Kidney (tissue), 14 donors: ENCODE data around the gene CCDC127. TPM values are rescaled to one million over a fixed set of nuclear protein-coding genes. Genes with fewer than 3 reads are reported as not detected.
"Not testable (repeated sequence)": the region's sequence is repeated elsewhere in the genome, so short reads cannot be mapped to it uniquely, and the experiment has no call there.

Source experiments
- DNase-seq, 5 donors: peaks; one replicate each; pipeline ENCODE4 v3.0.0-alpha.2; 2013 to 2020
- FAIRE-seq: peaks from 2 replicates; lab custom pipeline; 2012; peaks lifted over from hg19 to GRCh38; lab: Jason Lieb, UNC
- H3K27ac ChIP-seq, 2 donors: one replicate each; pipeline ENCODE4 v1.7.0; 2013; ENCODE audit warnings: low read depth in 2 of 2, low read length in 2 of 2, inconsistent platforms in 1 of 2
- H3K27me3 ChIP-seq: one replicate; pipeline ENCODE4 v1.7.1; 2013; ENCODE audit warnings: low read length, inconsistent platforms; ENCODE audit not compliant: control insufficient read depth, insufficient read depth
- H3K36me3 ChIP-seq, 3 donors: one replicate each; pipeline versions ENCODE4 v1.7.0 to v1.7.1; 2013; ENCODE audit warnings: low read length in 3 of 3, control low read depth in 1 of 3, inconsistent platforms in 1 of 3; ENCODE audit not compliant: insufficient read depth in 3 of 3, control insufficient read depth in 2 of 3
- H3K4me1 ChIP-seq, 3 donors: one replicate each; pipeline versions ENCODE4 v1.7.0 to v1.7.1; 2013; ENCODE audit warnings: low read length in 3 of 3, inconsistent platforms in 1 of 3, low read depth in 1 of 3; ENCODE audit not compliant: control insufficient read depth in 2 of 3, insufficient read depth in 2 of 3
- H3K4me3 ChIP-seq, 3 donors: one replicate each; pipeline versions ENCODE4 v1.7.0 to v1.8.1; 2013; ENCODE audit warnings: low read length in 3 of 3, control low read depth in 1 of 3, inconsistent platforms in 1 of 3
- H3K9ac ChIP-seq, 3 donors: one replicate each; pipeline versions ENCODE4 v1.7.0 to v1.7.1; 2013; ENCODE audit warnings: low read length in 3 of 3, control low read depth in 1 of 3, inconsistent platforms in 1 of 3
- H3K9me3 ChIP-seq, 3 donors: one replicate each; pipeline versions ENCODE4 v1.7.0 to v1.7.1; 2013; ENCODE audit warnings: low read length in 3 of 3, control low read depth in 1 of 3, inconsistent platforms in 1 of 3; ENCODE audit not compliant: control insufficient read depth in 2 of 3, insufficient read depth in 1 of 3
- intact Hi-C: fragments of 100-400 bp; cut with DNase I; formaldehyde crosslinking; loops from one replicate; pipeline ENCODE4 v1.11.1; 2022
- polyA plus RNA-seq: library from polyadenylated mRNA; stranded (reverse); fragments of 350-450 nt; fragmentation: Illumina TruSeq; extraction: RNeasy Lipid Tissue Mini Kit (QIAGEN cat#74804); gene quantifications from one replicate; pipeline ENCODE4 v1.2.3, GENCODE V29; 2014; ENCODE audit warnings: low read depth, low replicate concordance; ENCODE audit not compliant: insufficient read depth
- total RNA-seq: library from RNA; stranded (reverse); fragmentation: NEBNext Ultra II Directional; extraction: Animal tissue kit (Norgen Biotek cat#: 25700); gene quantifications from one replicate; pipeline ENCODE4 v1.2.1, GENCODE V29; 2021
- TF ChIP-seq, protein P1 (sequence below): IDR thresholded peaks from 3 replicates; pipeline ENCODE4 v1.5.1; 2012; ENCODE audit warnings: mild to moderate bottlenecking, moderate library complexity, borderline replicate concordance; ENCODE audit not compliant: insufficient read depth; ENCODE audit errors: extremely low read depth
- donor health status: control.
- donor health status: control.
- donor health status: control.
- donor health status: control.
- donor health status: control.
- donor health status: DM: yes; HTN: yes; CAD: no.
- donor health status: Normal renal cell carcinoma (clear cell type).

Gene CCDC127
- total and polyA plus RNA-seq, 2 donors from 2014 or later: 3.2 to 5.9 TPM

DNA sequence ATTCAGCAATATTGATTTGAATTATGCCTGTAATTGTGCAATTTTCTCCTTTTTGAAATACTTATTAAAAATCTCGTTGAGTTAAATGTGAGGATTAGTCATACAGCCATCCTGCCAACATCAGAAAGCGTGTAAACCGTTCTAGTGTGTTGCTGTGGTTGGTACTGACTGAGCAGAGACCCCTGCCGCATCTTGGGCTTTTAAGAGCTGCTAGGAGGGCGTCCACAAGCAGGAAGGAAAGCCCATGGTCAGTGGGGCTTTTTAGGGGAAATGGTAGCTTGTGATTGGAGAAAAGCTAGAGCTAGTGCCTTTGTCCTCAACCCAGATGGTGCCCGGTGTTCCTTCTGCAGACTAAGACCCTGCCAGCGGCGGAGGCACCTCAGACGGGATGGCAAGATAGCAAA is 1.5 kb upstream of the CCDC127 start:
- H3K4me1 ChIP-seq: peaks cover 0 to 9% (median 0%) of the 10 kb centered on the region in 3 donors
- intact Hi-C loops: no loop called here
- FAIRE-seq: no peak

DNA sequence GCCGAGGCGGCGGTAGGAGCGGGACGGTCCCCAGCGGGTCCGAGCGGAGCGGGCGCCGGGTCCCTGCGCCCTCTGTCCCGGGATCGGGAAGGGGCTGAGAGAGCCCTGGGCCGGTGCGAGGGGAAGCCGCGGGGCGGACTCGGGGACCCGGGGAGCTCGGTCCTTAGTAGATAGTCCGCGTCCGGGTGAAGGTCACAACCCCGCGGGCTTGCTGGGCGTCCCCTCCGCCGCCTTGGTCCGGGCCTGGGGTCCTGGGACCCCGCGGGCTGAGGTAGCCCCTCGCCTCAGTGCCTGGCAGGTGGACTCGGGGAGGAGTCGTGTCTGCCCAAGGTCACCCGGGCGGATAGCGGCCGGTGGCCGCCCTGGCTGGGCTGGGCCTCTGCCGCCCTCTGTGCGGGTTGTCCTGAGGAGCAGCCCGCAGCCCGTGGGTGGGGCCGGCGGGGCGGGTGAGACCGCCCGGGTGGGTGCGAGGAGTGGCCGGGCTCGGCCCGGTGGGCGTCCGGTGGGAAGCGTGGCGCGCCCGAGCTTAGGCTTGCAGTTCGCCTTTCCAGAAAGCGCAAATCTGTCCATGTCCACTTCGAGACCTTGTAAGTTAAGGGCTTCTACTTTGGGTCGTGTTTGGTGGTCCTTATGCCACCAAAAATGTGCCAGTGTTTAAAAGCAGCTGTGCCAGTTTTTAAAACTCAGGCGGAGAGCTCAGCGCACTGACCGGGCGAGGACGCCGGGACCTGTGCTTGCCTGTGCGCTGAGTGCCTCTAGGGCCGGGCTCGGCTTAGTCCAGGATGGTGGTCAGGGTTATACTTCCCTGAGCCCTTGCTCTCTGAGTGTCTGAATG is 721 bp upstream of the CCDC127 start:
- no peaks in the 10 kb centered on the region for H3K9me3 ChIP-seq
- peaks cover 0 to 5% (median under 1%) of the 10 kb centered on the region in 3 donors for H3K36me3 ChIP-seq
- DNase-seq: peak; percentile 27 to 86 (median 52)
- peak overlapping the region; percentile 80 to 82 for H3K27ac ChIP-seq
- FAIRE-seq: no peak
- TF ChIP-seq, protein P1, sequence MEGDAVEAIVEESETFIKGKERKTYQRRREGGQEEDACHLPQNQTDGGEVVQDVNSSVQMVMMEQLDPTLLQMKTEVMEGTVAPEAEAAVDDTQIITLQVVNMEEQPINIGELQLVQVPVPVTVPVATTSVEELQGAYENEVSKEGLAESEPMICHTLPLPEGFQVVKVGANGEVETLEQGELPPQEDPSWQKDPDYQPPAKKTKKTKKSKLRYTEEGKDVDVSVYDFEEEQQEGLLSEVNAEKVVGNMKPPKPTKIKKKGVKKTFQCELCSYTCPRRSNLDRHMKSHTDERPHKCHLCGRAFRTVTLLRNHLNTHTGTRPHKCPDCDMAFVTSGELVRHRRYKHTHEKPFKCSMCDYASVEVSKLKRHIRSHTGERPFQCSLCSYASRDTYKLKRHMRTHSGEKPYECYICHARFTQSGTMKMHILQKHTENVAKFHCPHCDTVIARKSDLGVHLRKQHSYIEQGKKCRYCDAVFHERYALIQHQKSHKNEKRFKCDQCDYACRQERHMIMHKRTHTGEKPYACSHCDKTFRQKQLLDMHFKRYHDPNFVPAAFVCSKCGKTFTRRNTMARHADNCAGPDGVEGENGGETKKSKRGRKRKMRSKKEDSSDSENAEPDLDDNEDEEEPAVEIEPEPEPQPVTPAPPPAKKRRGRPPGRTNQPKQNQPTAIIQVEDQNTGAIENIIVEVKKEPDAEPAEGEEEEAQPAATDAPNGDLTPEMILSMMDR: no peak
- peak overlapping the region; percentile 57 to 89 (median 68) for H3K9ac ChIP-seq
- peak overlapping the region; percentile 72 to 88 (median 74) for H3K4me3 ChIP-seq
- H3K4me1 ChIP-seq: peaks cover 0 to 9% (median 0%) of the 10 kb centered on the region in 3 donors
- intact Hi-C loops: no loop called here
- no peaks in the 10 kb centered on the region for H3K27me3 ChIP-seq

More for the DNA sequence above, 1.5 kb upstream of the CCDC127 start:
- Histone ChIP-seq H3K9me3 (no peaks in the 10 kb centered on the region), H3K27ac (peak overlapping the region in 1 of 2 donors; percentile 34), H3K4me3 (peak overlapping the region; percentile 72 to 88 (median 74)), H3K36me3 (peaks cover 0 to 9% (median 2%) of the 10 kb centered on the region in 3 donors), H3K9ac (peak overlapping the region in 2 of 3 donors; percentile 57 to 89), H3K27me3 (no peaks in the 10 kb centered on the region)
- peak in 1 of 5 donors; percentile 23 for DNase-seq
- TF ChIP-seq, protein P1: no peak

DNA sequence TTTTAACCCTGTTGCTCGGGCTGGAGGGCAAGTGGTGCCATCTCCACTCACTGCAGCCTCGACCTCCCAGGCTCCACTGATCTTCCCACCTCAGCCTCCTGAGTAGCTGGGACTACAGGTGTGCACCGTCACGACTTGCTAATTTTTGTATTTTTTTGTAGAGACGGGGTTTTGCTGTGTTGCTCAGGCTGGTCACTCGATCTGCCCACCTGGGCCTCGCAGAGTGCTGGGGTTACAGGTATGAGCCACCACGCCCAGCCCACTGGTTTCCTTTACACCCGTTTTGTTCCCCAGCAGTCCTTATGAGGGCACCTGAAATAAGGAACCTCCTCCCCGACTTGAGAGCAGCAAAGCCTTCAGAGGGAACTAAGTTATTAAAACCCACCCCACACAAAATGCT is 1.9 kb downstream of the CCDC127 start:
- H3K9me3 ChIP-seq, H3K4me3 ChIP-seq, H3K27me3 ChIP-seq, H3K9ac ChIP-seq, H3K27ac ChIP-seq, intact Hi-C loops, H3K36me3 ChIP-seq, H3K4me1 ChIP-seq, FAIRE-seq, DNase-seq: not testable (repeated sequence)

DNA sequence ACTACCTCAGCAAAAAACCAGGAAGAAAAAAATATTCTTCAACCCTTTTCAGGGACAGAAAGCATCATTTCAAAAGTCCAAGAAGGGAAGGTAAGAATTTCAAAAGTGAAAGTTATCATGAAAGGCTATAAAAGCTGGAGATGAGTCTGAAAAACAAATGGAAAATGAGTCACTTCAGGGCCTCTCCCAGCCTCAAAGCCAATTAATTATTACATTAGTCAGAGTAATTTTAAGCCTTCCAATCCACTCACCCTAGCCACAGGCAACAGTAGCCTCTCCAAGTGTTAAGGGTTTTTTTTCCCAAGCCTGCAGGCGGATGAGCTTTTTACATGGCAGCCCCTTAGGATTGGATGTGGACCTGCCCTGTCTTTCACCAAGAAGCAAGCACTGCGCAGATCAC is 2.7 kb downstream of the CCDC127 start:
- intact Hi-C loops, H3K9ac ChIP-seq, FAIRE-seq: not testable (repeated sequence)

More for the DNA sequence above, 2.7 kb downstream of the CCDC127 start:
- H3K9me3 ChIP-seq, H3K36me3 ChIP-seq, H3K27ac ChIP-seq, H3K27me3 ChIP-seq, H3K4me3 ChIP-seq, DNase-seq, H3K4me1 ChIP-seq: not testable (repeated sequence)
